ENCODE measurements around the gene JADE3.

Gene JADE3

GRCh38 chrX:47030339-47030738 is 118.1 kb downstream of the JADE3 start:
- peak; percentile 48 for DNase-seq

- DNase-seq: no peak
Observed at GRCh38 chrX:47047989-47048388, 135.8 kb downstream of the JADE3 start.

GRCh38 chrX:47059142-47059874 is 147.1 kb downstream of the JADE3 start:
- no peak for DNase-seq

GRCh38 chrX:47060708-47061107 is 148.5 kb downstream of the JADE3 start:
- DNase-seq: no peak

- DNase-seq: no peak
Observed at GRCh38 chrX:47061238-47061919, 149.2 kb downstream of the JADE3 start.

GRCh38 chrX:47063179-47063578 is 151.0 kb downstream of the JADE3 start:
- DNase-seq: no peak

GRCh38 chrX:47068214-47068613 is 156.0 kb downstream of the JADE3 start:
- no peak for DNase-seq

- DNase-seq: no peak
Observed at GRCh38 chrX:47068720-47069119, 156.5 kb downstream of the JADE3 start.

- DNase-seq: no peak
Observed at GRCh38 chrX:47078129-47079043, 166.2 kb downstream of the JADE3 start, which contains the start of gene RGN. TSS of gene RGN (plus strand) at chrX:47078443. CDS start at chrX:47081145, 2,702 bp downstream.

GRCh38 chrX:47080215-47080914 is 168.1 kb downstream of the JADE3 start:
- no peak for DNase-seq

GRCh38 chrX:47080915-47081236 is 168.7 kb downstream of the JADE3 start:
- no peak for DNase-seq

GRCh38 chrX:47091149-47091775 is 179.0 kb downstream of the JADE3 start:
- DNase-seq: no peak

GRCh38 chrX:47093248-47093647 is 181.0 kb downstream of the JADE3 start:
- DNase-seq: peak; percentile 9

- DNase-seq: no peak
Observed at GRCh38 chrX:47093860-47094259, 181.6 kb downstream of the JADE3 start.

GRCh38 chrX:47097018-47097417 is 184.8 kb downstream of the JADE3 start:
- DNase-seq: no peak

GRCh38 chrX:47098338-47099094 is 186.3 kb downstream of the JADE3 start:
- DNase-seq: no peak

GRCh38 chrX:47101206-47101605 is 189.0 kb downstream of the JADE3 start:
- no peak for DNase-seq

All from fibroblast of skin of abdomen (primary cell).